IMR-90 (cell line): ENCODE measurements around the gene CDK10. TPM values are rescaled to one million over a fixed set of nuclear protein-coding genes. Genes with fewer than 3 reads are reported as not detected.

Experiments used
- CEBPB ChIP-seq: IDR thresholded peaks from 2 replicates; pipeline ENCODE4 v1.6.1; 2012; ENCODE audit warnings: low read depth, low read length, improper control_type of control experiment
- CTCF ChIP-seq: conservative IDR thresholded peaks from 2 replicates; pipeline ENCODE4 v1.5.1; 2012; ENCODE audit warnings: mild to moderate bottlenecking, low read depth, low read length, improper control_type of control experiment
- polyA plus RNA-seq, 3 experiments: library from polyadenylated mRNA; depleted of rRNA; stranded (reverse); fragments of >200 nt; gene quantifications; 2 replicates each; pipeline ENCODE4 v1.2.3, GENCODE V29; 2012; ENCODE audit warnings: low replicate concordance in 1 of 3
- total RNA-seq: library from RNA; depleted of rRNA; stranded (reverse); fragments of >200 nt; gene quantifications from 2 replicates; pipeline ENCODE4 v1.2.3, GENCODE V29; 2012

The CDK10 gene
- total and polyA plus RNA-seq, 2 of the 4 experiments (the other 2 are of a cell fraction), result 19.5 to 61.8 TPM

DNA sequence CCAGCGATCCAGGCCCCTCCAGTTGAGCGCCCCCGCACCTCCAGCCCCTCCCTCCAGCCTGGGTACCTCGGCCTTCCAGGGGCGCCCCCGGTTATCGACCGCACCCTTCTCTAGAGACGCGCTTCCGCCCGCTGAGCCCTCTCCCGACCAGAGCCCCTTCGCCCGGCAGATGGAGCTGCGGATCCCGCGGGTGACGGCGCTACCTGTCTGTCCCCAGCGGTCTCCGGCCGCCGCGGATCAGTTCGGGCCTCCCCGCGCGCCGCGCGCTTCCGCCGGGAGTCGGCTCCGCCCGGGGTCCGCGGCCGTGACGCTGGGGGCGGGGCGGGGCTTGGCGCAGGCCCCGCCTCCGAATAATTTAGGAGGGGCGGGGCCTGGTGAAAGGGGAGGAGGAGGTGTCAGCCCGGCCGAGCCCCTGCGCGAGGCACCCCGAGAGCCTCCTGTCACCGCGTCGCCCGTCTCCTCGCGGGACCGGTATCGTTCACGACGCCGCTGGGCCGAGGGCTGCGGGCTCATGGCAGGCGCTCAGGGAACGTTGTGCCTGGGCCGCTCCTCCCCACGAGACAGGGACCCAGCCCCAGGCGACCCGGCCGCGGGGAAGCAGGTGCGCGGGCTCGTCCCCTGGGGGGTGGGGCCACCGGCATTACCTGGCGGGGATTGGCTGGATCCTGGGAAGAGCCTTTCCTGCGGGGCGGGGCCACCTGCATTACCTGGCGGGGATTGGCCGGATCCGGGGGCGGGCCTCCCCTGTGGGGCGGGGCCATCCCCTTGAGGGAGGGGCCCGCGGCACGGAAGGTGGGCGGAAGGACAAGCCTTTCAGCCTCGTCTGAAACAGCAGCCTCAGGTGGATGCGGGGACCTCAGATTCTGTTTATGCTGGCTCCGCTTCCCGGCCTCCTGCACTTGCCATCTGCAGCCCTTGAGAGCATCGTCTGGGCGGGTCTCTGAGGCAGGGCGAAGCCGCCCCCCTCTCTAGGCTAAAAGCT lies 15.2 kb downstream of the CDK10 start, which contains the start of gene SPATA2L (continued):
- peak; percentile 27 for TF ChIP-seq CTCF
- TF ChIP-seq CEBPB, result no peak
